Measurements from ENCODE around the gene PPP4R4.

- TF ChIP-seq CTCF (IDR thresholded peaks at IDR 0.05; ENCODE audit: low read length) (no peak), EZH2 (IDR thresholded peaks at IDR 0.05; ENCODE audit: borderline replicate concordance, low read length) (no peak)
These were observed 31.3 kb upstream of the PPP4R4 start for GRCh38 chr14:94142836-94143235.

All from OCI-LY1 (cell line).